ENCODE measurements around the gene NOS3. TPM values are rescaled to one million over a fixed set of nuclear protein-coding genes. Genes with fewer than 3 reads are reported as not detected.
A peak's percentile ranks its signal among the peaks of the same experiment; 100 is the strongest.

The NOS3 gene
- total and polyA plus RNA-seq, 2 of the 13 experiments (the other 11 are each of a cell fraction or from before 2014, with no cell fraction given): 3.7 to 7.5 TPM

DNA sequence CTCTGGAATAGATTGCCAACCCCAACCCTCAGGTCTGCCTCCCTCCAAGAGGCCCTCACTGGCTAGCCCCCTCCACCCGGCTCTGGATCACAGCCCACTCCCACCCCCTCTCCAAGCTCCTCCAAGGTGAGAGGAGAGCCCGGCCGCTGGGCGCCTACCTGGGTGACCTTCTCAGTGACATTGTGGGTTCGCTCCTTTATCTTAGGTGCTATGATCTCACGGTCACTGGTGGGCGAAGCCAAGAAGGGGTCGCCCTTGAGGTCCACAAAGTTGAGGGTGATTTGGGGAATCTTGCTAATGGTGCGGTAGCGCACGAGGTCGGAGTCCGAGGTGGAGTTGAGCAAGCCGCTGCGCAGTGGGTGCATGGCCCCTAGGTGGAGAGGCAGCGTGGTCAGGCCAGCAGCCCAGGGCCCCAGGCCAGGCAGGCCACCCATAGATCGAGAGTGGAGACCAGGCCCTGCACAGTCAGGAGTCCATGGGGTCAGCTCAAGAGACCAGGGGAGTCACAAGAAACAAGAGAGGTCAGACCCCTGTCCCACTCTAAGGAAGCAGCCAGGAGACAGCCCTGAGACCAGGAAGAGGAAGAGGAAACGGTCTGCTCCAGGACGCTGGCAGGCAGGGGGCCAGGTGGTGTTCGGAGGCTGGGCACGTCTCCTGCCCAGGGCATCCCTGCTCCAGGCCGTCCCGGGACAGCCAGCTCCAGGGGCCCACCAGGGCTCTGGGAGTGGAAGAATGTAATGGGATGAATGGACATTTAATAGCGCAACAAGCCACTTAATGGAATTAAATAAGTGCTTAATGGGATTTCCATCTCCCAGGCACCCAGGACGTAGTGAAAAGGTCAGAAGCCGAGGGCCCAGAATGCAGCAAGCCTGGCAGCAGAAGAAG is 33.4 kb upstream of the NOS3 start:
- no TSS peak for BruUV-seq (replicated peaks)
- Histone ChIP-seq H3K4me1 (ENCODE audit: insufficient read depth, low read length) (no peaks in the 10 kb centered on the region), H3K4me2 (ENCODE audit: low read depth, low read length) (no peak overlapping the region), H3K27ac (ENCODE audit: extremely low read length, insufficient read depth, low read length) (no peak overlapping the region), H4K20me1 (ENCODE audit: insufficient read depth, low read length) (no peaks in the 10 kb centered on the region), H3K9ac (ENCODE audit: insufficient read depth, low read depth, low read length) (no peak overlapping the region), H3K4me3 (replicated peaks in 1 of 3; ENCODE audit: insufficient read depth in 1 of 3, low read depth in 2 of 3, low read length in 3 of 3) (no peak overlapping the region), H3K9me3 (ENCODE audit: low read length) (no peaks in the 10 kb centered on the region), H3K36me3 (replicated peaks in 1 of 2; ENCODE audit: control insufficient read depth in 1 of 2, insufficient read depth in 2 of 2, low read length in 2 of 2) (no peaks in the 10 kb centered on the region), H2AFZ (ENCODE audit: low read length) (no peak overlapping the region), H3K27me3 (ENCODE audit: control insufficient read depth in 1 of 2, insufficient read depth in 2 of 2, low read length in 2 of 2) (peaks cover 11 to 44% of the 10 kb centered on the region in 2 experiments; a peak in 3 of 5 replicates), H3K79me2 (ENCODE audit: insufficient read depth, low read length) (no peaks in the 10 kb centered on the region)
- ChIA-PET CTCF (ENCODE audit: low intra/inter-chr PET ratio, low total read pairs) (no interaction called here), POLR2A (no interaction called here)
- ATAC-seq: peak; percentile 20; the same call in 1 of the 3 replicates
- in situ Hi-C loops (cut with HindIII; ENCODE audit: extremely low pct_ligation_motif_present, low pct_unique_long_range_greater_than_20kb) (no loop called here), intact Hi-C loops (cut with micrococcal nuclease; ENCODE audit: unreplicated experiment) (no loop called here)
- no peak for TF ChIP-seq ZNF383 (CRISPR knock-in tag; IDR thresholded peaks at IDR 0.05; ENCODE audit: borderline replicate concordance)
- TF ChIP-seq, protein P1, sequence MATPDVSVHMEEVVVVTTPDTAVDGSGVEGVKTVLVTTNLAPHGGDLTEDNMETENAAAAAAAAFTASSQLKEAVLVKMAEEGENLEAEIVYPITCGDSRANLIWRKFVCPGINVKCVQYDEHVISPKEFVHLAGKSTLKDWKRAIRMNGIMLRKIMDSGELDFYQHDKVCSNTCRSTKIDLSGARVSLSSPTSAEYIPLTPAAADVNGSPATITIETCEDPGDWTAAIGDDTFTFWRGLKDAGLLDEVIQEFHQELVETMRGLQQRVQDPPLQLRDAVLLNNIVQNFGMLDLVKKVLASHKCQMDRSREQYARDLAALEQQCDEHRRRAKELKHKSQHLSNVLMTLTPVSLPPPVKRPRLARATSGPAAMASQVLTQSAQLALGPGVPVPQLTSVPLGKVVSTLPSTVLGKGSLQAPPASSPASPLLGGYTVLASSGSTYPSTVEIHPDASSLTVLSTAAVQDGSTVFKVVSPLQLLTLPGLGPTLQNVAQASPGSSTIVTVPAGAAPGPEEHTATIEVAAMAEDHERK (CRISPR knock-in tag; IDR thresholded peaks at IDR 0.05; ENCODE audit: low read depth): no peak
- no peak for TF ChIP-seq HNRNPL (IDR thresholded peaks at IDR 0.05; ENCODE audit: low read depth, low read length)
- TF ChIP-seq ELF4 (CRISPR knock-in tag; IDR thresholded peaks at IDR 0.05; ENCODE audit: borderline replicate concordance): no peak
- no peak for TF ChIP-seq KAT2B (IDR thresholded peaks at IDR 0.05; ENCODE audit: borderline replicate concordance, low read depth, low read length)
- TF ChIP-seq, protein P2, sequence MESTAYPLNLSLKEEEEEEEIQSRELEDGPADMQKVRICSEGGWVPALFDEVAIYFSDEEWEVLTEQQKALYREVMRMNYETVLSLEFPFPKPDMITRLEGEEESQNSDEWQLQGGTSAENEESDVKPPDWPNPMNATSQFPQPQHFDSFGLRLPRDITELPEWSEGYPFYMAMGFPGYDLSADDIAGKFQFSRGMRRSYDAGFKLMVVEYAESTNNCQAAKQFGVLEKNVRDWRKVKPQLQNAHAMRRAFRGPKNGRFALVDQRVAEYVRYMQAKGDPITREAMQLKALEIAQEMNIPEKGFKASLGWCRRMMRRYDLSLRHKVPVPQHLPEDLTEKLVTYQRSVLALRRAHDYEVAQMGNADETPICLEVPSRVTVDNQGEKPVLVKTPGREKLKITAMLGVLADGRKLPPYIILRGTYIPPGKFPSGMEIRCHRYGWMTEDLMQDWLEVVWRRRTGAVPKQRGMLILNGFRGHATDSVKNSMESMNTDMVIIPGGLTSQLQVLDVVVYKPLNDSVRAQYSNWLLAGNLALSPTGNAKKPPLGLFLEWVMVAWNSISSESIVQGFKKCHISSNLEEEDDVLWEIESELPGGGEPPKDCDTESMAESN (CRISPR knock-in tag; conservative IDR thresholded peaks at IDR 0.05): no peak
- TF ChIP-seq ZNF446 (CRISPR knock-in tag; IDR thresholded peaks at IDR 0.05): no peak
- TF ChIP-seq NR2F1 (CRISPR knock-in tag; IDR thresholded peaks at IDR 0.05): no peak
- no peak for TF ChIP-seq FOXO1 (CRISPR knock-in tag; IDR thresholded peaks at IDR 0.05)
- FAIRE-seq: no peak
- WGBS (ENCODE audit: low lambda C conversion rate): 45% methylated on average over 18 of the region's 26 CpGs
- no peak for DNase-seq (ENCODE audit: low spot score)
